ENCODE data around the gene PHOX2B.

The PHOX2B gene

GRCh38 chr4:41748571-41749475 is at the start of gene PHOX2B:
Gene PHOX2B (minus strand): TSS chr4:41748725. CDS start chr4:41748610, 115 bp downstream.
- no peak for TF ChIP-seq CTCF (IDR thresholded peaks at IDR 0.05; ENCODE audit: low read depth, low read length)
- H3K4me3 ChIP-seq (ENCODE audit: low read depth, low read length): no peak within 1 kb of the TSS

- H3K4me3 ChIP-seq (ENCODE audit: low read depth, low read length): no peak overlapping the region
- no peak for TF ChIP-seq CTCF (IDR thresholded peaks at IDR 0.05; ENCODE audit: low read depth, low read length)
These were observed 48.7 kb upstream of the PHOX2B start for GRCh38 chr4:41797260-41797659.

- no peak overlapping the region for H3K4me3 ChIP-seq (ENCODE audit: low read depth, low read length)
- no peak for TF ChIP-seq CTCF (IDR thresholded peaks at IDR 0.05; ENCODE audit: low read depth, low read length)
These were observed 48.2 kb upstream of the PHOX2B start for GRCh38 chr4:41796545-41797210.

GRCh38 chr4:41795796-41796385 is 47.4 kb upstream of the PHOX2B start:
- no peak for TF ChIP-seq CTCF (IDR thresholded peaks at IDR 0.05; ENCODE audit: low read depth, low read length)
- no peak overlapping the region for H3K4me3 ChIP-seq (ENCODE audit: low read depth, low read length)

- no peak for TF ChIP-seq CTCF (IDR thresholded peaks at IDR 0.05; ENCODE audit: low read depth, low read length)
- no peak overlapping the region for H3K4me3 ChIP-seq (ENCODE audit: low read depth, low read length)
These were observed 43.6 kb upstream of the PHOX2B start for GRCh38 chr4:41792166-41792565.

- no peak for TF ChIP-seq CTCF (IDR thresholded peaks at IDR 0.05; ENCODE audit: low read depth, low read length)
- no peak overlapping the region for H3K4me3 ChIP-seq (ENCODE audit: low read depth, low read length)
These were observed 43.0 kb upstream of the PHOX2B start for GRCh38 chr4:41791557-41791956.
